Kidney capillary endothelial cell (primary cell): ENCODE measurements around the gene ZDHHC11B.
"Not testable (repeated sequence)": the region's sequence is repeated elsewhere in the genome, so short reads cannot be mapped to it uniquely, and the experiment has no call there.

Experiments used
- DNase-seq: peaks from one replicate; pipeline ENCODE4 v3.0.0-alpha.2; 2018; ENCODE audit warnings: low spot score

Gene ZDHHC11B, protein sequence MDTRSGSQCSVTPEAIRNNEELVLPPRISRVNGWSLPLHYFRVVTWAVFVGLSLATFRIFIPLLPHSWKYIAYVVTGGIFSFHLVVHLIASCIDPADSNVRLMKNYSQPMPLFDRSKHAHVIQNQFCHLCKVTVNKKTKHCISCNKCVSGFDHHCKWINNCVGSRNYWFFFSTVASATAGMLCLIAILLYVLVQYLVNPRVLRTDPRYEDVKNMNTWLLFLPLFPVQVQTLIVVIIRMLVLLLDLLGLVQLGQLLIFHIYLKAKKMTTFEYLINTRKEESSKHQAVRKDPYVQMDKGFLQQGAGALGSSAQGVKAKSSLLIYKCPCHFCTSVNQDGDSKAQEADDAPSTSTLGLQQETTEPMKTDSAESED

GRCh38 chr5:784428-785177 lies at the start of gene ZDHHC11B:
TSS of gene ZDHHC11B (minus strand) at chr5:784729. CDS start at chr5:766919, 17,810 bp downstream.
- peak; percentile 30 for DNase-seq

GRCh38 chr5:834013-834412 lies 49.5 kb upstream of the ZDHHC11B start:
- DNase-seq: not testable (repeated sequence)

DNA sequence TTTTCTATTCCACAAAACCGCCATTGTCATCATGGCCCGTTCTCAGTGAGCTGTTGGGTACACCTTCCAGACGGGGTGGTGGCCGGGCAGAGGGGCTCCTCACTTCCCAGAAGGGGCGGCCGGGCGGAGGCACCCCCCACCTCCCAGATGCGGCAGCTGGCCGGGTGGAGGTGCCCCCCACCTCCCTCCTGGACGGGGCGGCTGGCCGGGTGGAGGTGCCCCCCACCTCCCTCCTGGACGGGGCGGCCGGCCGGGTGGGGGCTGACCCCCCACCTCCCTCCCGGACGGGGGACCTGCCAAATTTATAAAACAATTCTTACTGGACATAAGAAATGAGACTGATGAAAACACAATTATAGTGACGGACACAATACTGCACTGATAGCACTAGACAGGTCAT lies 43.7 kb upstream of the ZDHHC11B start:
- DNase-seq: not testable (repeated sequence)

DNA sequence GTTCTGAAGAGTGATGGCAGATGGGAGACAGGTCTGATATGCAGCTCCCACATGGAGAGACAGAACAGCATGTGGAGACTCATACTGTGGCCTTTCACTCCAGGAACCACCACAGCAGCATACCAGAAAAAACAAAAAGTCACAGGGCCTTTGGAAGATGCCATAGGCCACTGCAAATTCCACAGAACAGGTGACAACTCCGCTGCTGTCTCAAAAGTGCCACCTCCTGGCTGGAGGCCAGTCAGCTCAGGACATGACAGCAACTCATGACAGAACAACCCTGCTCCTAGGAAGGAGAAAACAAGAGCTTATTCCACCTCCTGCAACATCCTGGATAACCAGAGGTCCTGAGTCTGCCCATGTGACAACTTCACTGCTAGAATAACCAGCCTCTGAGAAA lies 41.0 kb upstream of the ZDHHC11B start:
- not testable (repeated sequence) for DNase-seq

GRCh38 chr5:821504-821903 lies 37.0 kb upstream of the ZDHHC11B start:
- no peak for DNase-seq

GRCh38 chr5:820245-820644 lies 35.7 kb upstream of the ZDHHC11B start:
- no peak for DNase-seq

GRCh38 chr5:819078-819477 lies 34.5 kb upstream of the ZDHHC11B start:
- DNase-seq: no peak

DNA sequence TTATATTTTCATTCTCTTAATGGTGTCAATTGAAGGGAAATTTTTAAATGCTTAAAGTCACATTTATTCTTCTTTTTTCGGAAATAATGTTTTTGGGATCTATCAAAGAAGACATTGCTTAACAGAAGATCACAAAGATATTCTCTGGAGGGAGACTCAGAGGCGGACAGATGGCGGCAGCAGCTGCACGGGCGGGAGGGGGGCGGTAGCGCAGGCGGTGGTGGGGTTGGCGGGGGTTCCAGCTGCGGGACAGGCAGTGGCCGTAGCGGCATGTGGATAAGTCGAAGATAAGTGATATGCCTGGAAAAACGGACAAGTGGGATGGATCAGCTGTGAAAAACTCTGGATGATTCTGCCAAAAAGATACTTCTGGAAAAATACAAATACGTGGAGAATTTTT lies 31.6 kb upstream of the ZDHHC11B start:
- no peak for DNase-seq

DNA sequence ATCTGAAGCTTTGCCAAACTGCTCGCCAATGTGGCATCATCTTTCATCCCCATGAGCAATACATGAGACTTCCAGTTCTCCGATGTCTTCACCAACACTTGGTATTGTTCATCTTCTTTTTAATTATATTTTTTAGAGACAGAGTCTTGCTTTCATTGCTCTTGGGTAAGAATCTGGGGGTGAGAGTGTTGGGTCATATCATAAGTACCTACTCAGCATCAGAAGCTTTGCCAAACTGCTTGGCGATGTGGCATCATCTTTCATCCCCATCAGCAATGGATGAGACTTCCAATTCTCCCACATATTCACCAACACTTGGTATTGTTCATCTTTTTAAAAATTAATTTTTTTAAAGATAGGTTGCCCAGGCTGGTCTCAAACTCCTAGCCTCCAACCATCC lies 30.9 kb upstream of the ZDHHC11B start:
- no peak for DNase-seq

GRCh38 chr5:813575-813974 lies 29.0 kb upstream of the ZDHHC11B start:
- not testable (repeated sequence) for DNase-seq

DNA sequence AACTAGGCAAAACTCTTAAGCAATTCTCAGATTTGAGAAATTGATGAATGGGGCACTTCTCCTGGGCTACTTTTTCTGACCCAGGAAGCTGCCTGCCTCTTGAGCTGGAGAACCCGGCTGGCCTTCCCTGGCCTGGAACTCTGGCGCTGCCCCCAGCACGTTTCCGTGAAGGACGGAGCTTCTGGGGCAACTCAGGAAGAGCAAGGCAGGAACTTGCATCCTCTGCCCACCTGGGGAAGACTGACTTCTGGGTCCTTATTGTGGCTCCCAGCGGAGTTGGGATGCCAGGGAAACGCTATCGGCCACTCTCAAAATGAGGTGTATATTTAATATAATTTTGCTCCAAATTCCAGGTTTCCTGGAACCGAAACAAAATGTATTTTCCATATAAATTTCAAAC lies 26.9 kb upstream of the ZDHHC11B start:
- DNase-seq: not testable (repeated sequence)

DNA sequence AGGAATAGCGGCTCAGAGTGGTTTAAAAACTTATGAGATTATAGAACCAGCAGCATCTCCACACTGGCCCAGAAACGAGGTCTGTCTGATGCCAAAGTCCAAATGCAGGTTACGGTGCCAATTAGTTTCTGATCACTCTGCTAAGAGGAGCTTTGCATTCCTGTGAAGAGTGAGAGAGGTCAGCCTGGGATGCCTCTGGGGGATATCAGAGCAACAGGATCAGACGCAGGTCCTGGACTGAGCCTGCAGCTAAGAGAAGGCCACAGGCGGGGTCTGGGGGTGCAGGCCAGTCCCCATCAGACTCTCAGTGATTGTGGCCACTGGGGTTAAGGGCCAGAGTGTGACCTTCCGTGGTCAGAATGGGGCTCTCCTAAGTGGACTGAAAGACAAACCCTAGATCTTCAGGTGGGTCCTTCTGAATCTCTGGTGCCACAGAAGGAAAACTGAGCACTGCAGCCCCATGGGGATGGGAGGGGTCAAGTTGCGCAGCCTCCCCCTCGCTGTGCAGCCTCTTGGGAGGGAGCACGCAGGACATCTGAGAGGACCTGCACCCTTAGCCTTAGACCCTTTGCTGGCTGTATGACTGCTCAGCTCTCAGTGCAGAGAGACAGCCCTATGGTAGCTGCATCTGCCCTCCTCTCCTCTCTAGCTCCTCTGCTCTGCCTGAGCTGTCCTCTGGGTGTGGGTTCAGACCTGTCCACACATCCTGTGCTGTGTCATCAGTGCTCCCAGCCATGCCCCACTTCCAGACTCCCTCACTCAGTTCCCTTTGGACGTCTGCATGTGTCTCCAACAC lies 23.4 kb upstream of the ZDHHC11B start:
- not testable (repeated sequence) for DNase-seq

DNA sequence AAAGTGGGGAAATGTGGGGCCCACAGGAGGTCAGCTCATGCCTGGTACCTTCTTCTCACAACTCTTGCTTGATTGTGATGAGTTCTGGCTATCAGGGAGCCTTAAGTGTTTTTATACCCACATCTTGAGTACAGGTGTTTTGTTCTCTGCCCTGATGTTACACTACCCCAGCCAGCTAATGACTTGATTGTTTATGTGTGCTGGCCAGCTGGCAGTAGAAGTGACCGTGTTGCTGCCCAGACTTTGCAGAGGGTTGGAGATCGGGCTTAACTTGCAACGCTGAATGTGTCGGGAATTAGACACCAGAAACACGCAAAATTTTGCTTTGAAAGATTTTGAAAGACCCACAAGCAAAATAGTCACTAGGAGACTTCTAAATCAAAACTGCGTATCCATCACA lies 16.9 kb upstream of the ZDHHC11B start:
- no peak for DNase-seq

DNA sequence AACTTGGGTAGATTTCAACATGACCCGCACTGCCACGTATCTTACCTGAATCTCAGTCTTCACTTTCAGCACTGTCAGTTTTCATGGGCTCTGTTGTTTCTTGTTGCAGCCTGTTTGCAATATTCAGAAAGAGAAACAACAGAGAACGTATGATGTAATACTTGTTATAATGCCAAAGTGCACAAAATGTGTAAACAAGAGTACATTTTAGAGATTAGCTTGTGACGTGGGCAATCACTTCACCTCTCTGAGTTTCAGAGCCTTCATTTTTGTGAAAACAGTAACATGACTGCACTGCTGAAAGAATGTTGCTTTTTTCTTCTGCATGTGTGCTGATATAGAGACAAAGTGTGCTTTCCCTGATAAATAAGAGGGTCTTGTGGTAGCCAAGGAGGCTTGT lies 16.5 kb upstream of the ZDHHC11B start:
- DNase-seq: not testable (repeated sequence)

DNA sequence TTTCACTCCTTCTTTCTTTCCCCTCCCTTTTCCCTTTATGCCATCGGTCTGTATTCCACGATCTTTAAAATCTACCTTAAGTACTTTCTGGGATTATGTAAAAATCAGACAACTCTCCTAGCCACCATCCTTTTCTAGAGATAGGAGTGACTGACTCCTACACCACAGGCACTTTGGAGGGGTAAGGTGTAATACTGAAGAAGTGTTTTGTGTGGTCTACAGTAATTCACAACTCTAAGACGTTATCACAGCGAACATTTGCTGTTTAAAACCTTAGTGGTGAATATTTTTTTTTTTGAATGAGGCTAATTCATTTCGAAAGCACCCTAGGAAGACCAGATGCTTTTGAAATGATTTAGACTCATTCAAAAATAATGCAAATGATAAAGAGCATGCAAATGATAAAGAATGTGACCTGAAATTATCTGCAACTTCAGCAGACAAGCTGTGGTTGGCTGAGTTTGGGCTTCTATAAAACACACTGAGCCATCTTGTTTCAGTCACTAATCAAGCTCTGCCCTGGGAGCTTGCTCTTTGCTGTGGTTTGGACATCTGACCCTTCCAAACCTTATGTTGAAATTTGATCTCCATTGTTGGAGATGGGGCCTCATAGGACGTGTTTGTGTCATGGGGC lies 14.1 kb upstream of the ZDHHC11B start:
- DNase-seq: not testable (repeated sequence)

GRCh38 chr5:797986-798385 lies 13.5 kb upstream of the ZDHHC11B start:
- not testable (repeated sequence) for DNase-seq

GRCh38 chr5:795873-796272 lies 11.3 kb upstream of the ZDHHC11B start:
- not testable (repeated sequence) for DNase-seq

DNA sequence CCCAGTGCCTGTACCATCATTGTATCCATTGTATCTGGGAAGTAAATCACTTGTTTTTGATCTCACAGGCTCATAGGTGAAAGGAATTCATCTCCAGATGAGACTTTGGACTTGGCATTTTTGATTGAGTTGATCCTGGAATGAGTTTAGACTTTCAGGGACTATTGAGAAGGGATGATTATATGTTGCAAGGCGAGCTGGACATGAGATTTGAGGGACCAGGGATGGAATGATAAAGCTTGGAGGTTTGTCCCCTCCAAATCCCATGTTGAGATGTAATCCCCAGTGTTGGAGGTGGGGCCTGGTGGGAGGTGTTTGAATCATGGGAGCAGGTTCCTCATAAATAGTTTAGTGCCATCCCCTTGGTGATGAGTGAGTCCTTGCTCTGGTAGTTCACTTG lies 10.4 kb upstream of the ZDHHC11B start:
- not testable (repeated sequence) for DNase-seq

GRCh38 chr5:788703-789102 lies 4.2 kb upstream of the ZDHHC11B start:
- DNase-seq: not testable (repeated sequence)

GRCh38 chr5:787857-788233 lies 3.3 kb upstream of the ZDHHC11B start:
- not testable (repeated sequence) for DNase-seq

- DNase-seq: not testable (repeated sequence)
These were observed 2.8 kb upstream of the ZDHHC11B start for GRCh38 chr5:787224-787856.
